Sigmoid colon (tissue), 3 donors: ENCODE measurements around the gene SND1.

ENCODE experiments used
- CTCF ChIP-seq, 4 experiments: fragments of 450-650 bp in 3 of 4; fragments of 200-600 bp in 1 of 4; IDR thresholded peaks; one replicate each; pipeline ENCODE4 v1.5.1; 2016 to 2019; ENCODE audit warnings: antibody characterized with exemption in 4 of 4, mild to moderate bottlenecking in 3 of 4, moderate library complexity in 2 of 4
- POLR2A ChIP-seq, 2 donors: fragments of 450-650 bp; IDR thresholded peaks; one replicate each; pipeline ENCODE4 v1.6.1; 2016; ENCODE audit warnings: antibody characterized with exemption in 2 of 2, mild to moderate bottlenecking in 2 of 2, moderate library complexity in 2 of 2

- TF ChIP-seq POLR2A (IDR thresholded peaks at IDR 0.05) = no peak
- no peak for TF ChIP-seq CTCF (IDR thresholded peaks at IDR 0.05)
These were observed 407.4 kb downstream of the SND1 start for GRCh38 chr7:128059143-128059988.
